H54 (cell line): ENCODE measurements around the gene PTPN14.

Source experiments
- DNase-seq: peaks from one replicate; pipeline ENCODE4 v3.0.0; 2011; ENCODE audit warnings: low spot score, mixed read lengths; ENCODE audit not compliant: insufficient read length
- FAIRE-seq: peaks from 3 replicates; lab custom pipeline; 2011; peaks lifted over from hg19 to GRCh38; lab: Jason Lieb, UNC
- POLR2A ChIP-seq: IDR thresholded peaks from 2 replicates; pipeline ENCODE4 v1.6.1; 2011; ENCODE audit warnings: low read depth, mild to moderate bottlenecking, low read length

PTPN14 gene

DNA sequence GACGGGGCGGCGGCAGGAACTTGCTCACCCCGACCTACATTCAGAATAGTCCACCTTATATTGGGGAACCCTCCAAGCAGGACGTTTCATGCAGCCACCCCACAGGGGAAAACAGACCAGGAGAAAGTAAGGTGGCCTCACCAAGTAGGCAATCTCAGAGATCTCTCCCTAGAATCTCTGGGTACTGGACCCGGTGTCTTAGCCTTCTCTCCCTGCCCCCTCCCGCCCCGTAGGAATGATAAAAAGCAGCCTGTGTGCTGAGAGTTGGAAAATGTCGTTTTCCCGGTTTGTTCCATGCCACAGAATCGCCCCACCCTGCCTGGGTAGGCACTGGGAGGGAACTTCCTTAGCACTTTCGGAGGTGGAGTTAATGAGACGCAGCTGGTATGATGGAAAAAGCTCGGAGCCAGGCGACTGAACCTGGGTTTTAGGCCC lies 789 bp upstream of the PTPN14 start:
- peak; percentile 66; the same call in 1 of the 2 replicates for TF ChIP-seq POLR2A
- DNase-seq, result peak; percentile 75
- FAIRE-seq, result no peak

GRCh38 chr1:214550857-214551435 lies 456 bp downstream of the PTPN14 start:
- DNase-seq, result peak; percentile 35
- no peak for TF ChIP-seq POLR2A
- FAIRE-seq, result no peak

- DNase-seq (no peak), FAIRE-seq (no peak)
- TF ChIP-seq POLR2A, result no peak
Measured at GRCh38 chr1:214550013-214550856, 1.2 kb downstream of the PTPN14 start.

GRCh38 chr1:214549604-214550003 lies 1.8 kb downstream of the PTPN14 start:
- DNase-seq (no peak), FAIRE-seq (no peak)
- TF ChIP-seq POLR2A, result no peak

- DNase-seq, result no peak
- TF ChIP-seq POLR2A, result no peak
- peak; percentile 20 for FAIRE-seq
Measured at GRCh38 chr1:214548988-214549387, 2.4 kb downstream of the PTPN14 start.

- TF ChIP-seq POLR2A, result no peak
- no peak for DNase-seq
- no peak for FAIRE-seq
Measured at GRCh38 chr1:214548271-214548670, 3.1 kb downstream of the PTPN14 start.

DNA sequence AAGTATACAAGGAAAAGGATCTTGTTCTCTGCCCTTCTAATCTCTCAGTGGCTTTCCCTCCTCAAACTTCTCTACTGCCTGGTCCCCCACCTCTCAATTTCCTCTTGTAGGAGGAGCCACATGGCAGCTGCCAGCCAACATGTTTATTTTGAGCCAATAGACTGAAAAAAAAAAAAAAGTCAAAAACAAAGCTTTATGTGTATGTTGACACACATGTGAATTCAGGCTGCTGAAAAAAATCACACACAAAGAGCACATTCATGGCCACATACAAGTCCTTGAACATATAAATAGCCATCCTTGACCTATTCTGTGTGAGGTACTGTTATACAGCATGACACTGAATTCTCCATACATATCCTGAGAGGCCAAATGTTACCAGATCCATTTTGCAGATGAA lies 3.7 kb downstream of the PTPN14 start:
- DNase-seq (no peak), FAIRE-seq (no peak)
- TF ChIP-seq POLR2A, result no peak

DNA sequence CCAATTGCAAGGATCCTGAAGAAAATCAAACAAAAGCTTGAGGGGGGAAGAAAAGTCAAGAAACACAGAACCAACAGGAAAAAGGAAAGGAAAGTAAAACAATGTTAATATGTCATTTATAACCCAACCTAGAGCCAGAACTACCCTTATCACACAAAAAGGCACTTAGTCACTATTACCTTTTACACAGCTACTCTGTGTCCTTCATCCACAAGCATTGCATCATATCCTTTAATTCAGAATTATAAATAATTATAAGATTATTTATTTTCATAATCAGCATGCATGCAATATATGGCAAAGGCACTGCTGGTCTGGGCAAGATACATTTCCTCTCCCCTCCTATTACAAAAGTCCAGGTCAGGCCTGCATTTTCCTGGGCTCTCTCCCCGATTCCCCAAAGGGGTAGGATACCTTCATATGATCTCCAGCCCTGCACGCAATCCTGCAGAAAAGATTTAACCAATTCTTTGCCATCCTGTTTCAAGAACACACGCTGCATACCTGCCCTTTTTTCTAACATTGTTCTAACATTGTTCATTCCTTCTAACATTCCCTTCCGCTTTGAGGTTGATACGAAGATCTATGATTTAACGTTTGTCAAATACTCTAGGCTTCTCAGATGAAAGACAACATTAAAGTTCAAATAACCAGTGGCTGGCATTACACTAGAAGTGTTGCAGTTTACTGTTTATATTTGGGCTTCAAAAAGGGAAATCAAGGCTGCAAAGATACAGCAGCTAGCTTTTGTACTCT lies 4.3 kb downstream of the PTPN14 start:
- TF ChIP-seq POLR2A, result no peak
- no peak for FAIRE-seq
- no peak for DNase-seq

- FAIRE-seq (no peak), DNase-seq (no peak)
- TF ChIP-seq POLR2A, result no peak
Measured at GRCh38 chr1:214546084-214546483, 5.3 kb downstream of the PTPN14 start.

DNA sequence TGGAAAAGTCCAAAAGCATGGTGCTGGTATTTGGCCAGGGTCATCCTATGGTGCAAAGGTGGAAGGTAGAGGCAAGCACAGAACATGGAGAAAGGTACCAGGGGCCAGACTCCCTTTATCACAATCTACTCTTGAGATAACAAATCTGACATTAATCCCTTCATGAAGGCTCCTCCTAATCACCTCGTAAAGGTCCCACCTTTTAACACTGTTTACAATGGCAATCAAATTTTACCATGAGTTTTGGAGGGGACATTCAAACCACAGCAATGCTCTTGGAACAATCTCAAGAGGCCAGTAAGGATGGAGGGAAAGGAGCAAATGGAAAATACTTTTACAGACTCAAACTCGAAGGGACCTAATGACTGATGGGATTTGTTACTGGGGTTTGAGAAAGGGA lies 6.1 kb downstream of the PTPN14 start:
- no peak for TF ChIP-seq POLR2A
- no peak for DNase-seq
- no peak for FAIRE-seq

DNA sequence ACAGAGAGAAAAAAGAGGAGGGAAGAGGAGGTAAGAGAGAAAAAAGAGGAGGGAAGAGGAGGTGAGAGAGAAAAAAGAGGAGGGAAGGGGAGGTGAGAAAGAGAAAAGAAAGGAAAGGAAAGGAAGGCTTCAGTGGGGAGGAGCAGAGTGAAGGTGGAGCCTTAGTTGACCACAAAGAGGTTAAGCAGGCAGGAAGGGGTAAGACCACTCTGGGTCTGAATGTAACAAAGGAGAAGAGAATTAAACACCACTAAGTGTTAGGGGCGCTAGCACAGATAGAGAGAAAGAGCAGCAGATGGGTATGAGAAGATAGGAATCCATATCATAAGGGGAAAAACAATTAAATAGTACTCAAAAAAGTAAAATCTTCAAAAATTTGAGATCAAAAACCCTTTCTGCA lies 6.6 kb downstream of the PTPN14 start:
- no peak for TF ChIP-seq POLR2A
- FAIRE-seq, result no peak
- no peak for DNase-seq

- no peak for FAIRE-seq
- TF ChIP-seq POLR2A, result no peak
- DNase-seq, result no peak
Measured at GRCh38 chr1:214542275-214543199, 8.9 kb downstream of the PTPN14 start.

- TF ChIP-seq POLR2A, result no peak
- FAIRE-seq, result no peak
- no peak for DNase-seq
Measured at GRCh38 chr1:214541693-214542092, 9.7 kb downstream of the PTPN14 start.
